Measurements from ENCODE around the gene PCDHA1.
A peak's percentile ranks its signal among the peaks of the same experiment; 100 is the strongest.

PCDHA1 gene

GRCh38 chr5:140927228-140927573, 141.3 kb downstream of the PCDHA1 start:
- no peak for TF ChIP-seq CTCF (IDR thresholded peaks at IDR 0.05)
- Histone ChIP-seq H3K27ac (peak overlapping the region in 1 of 2 donors; percentile 36), H3K4me3 (peak overlapping the region; percentile 75)
- DNase-seq (ENCODE audit: low spot score), result no peak

GRCh38 chr5:140934964-140935606, 149.1 kb downstream of the PCDHA1 start:
- H3K27ac ChIP-seq, result no peak overlapping the region
- TF ChIP-seq CTCF (IDR thresholded peaks at IDR 0.05), result no peak
- no peak overlapping the region for H3K4me3 ChIP-seq
- DNase-seq (ENCODE audit: low spot score), result no peak

GRCh38 chr5:140946578-140946977, 160.6 kb downstream of the PCDHA1 start:
- H3K27ac ChIP-seq, result no peak overlapping the region
- TF ChIP-seq CTCF (IDR thresholded peaks at IDR 0.05), result no peak
- DNase-seq (ENCODE audit: low spot score), result no peak
- H3K4me3 ChIP-seq, result no peak overlapping the region

- Histone ChIP-seq H3K4me3 (no peak overlapping the region), H3K27ac (no peak overlapping the region)
- DNase-seq (ENCODE audit: low spot score), result no peak
- TF ChIP-seq CTCF (IDR thresholded peaks at IDR 0.05), result no peak
Observed at GRCh38 chr5:140951636-140952035, 165.7 kb downstream of the PCDHA1 start.

GRCh38 chr5:140953234-140953633, 167.3 kb downstream of the PCDHA1 start:
- no peak for TF ChIP-seq CTCF (IDR thresholded peaks at IDR 0.05)
- DNase-seq (ENCODE audit: low spot score), result no peak
- H3K27ac ChIP-seq, result no peak overlapping the region

GRCh38 chr5:140962190-140962589, 176.2 kb downstream of the PCDHA1 start:
- Histone ChIP-seq H3K4me3 (no peak overlapping the region), H3K27ac (no peak overlapping the region)
- no peak for TF ChIP-seq CTCF (IDR thresholded peaks at IDR 0.05)
- DNase-seq (ENCODE audit: low spot score), result no peak

More at GRCh38 chr5:140953234-140953633, 167.3 kb downstream of the PCDHA1 start:
- no peak overlapping the region for H3K4me3 ChIP-seq

GRCh38 chr5:140964356-140964755, 178.4 kb downstream of the PCDHA1 start:
- DNase-seq (ENCODE audit: low spot score), result no peak
- Histone ChIP-seq H3K4me3 (no peak overlapping the region), H3K27ac (no peak overlapping the region)
- TF ChIP-seq CTCF (IDR thresholded peaks at IDR 0.05), result no peak

Data from coronary artery (tissue), 2 donors.